ENCODE data around the gene EDN3.

DNA sequence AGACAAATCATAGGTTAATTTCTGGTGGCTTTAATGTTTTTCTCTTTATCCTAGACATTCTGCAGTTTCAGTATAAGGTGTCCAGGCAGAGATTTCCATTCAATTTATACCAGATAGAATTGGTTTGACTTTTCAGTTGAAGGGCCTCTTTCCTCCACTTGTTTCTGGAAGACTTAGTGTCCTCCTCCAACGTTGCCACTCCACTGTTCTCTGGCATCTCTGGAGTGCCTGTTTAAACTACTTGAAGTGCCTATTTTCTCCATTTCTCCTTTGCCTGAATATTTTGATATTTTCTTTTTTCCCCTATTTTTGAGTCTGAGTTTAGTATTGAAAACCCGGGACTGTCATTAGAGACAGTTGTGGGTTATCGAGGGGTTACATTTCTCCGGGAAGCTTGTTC, 27.7 kb downstream of the EDN3 start:
- no peak for TF ChIP-seq CTCF (IDR thresholded peaks at IDR 0.05; ENCODE audit: low read depth, low read length)
- TF ChIP-seq EZH2phosphoT487 (IDR thresholded peaks at IDR 0.05; ENCODE audit: low read depth), result no peak

All from OCI-LY3 (cell line).